ENCODE data around the gene FGR.

GRCh38 chr1:27650171-27650538, 15.2 kb upstream of the FGR start:
- no peak for TF ChIP-seq CTCF (IDR thresholded peaks at IDR 0.05)
- no peak for TF ChIP-seq POLR2A (IDR thresholded peaks at IDR 0.05)

All from adrenal gland (tissue), 5 donors.